ENCODE results near the gene PHF12. TPM values are rescaled to one million over a fixed set of nuclear protein-coding genes. Genes with fewer than 3 reads are reported as not detected.

Gene PHF12
- total and polyA plus RNA-seq, 2 donors (not counting 1 experiment from before 2014, with no cell fraction given) = 10.1 to 14.2 TPM

- TF ChIP-seq EZH2 (IDR thresholded peaks at IDR 0.05; ENCODE audit: low read length, missing control alignments) = no peak
- TF ChIP-seq CTCF (conservative IDR thresholded peaks at IDR 0.05 in 1 of 2, IDR thresholded peaks at IDR 0.05 in 1 of 2; ENCODE audit: low read depth in 1 of 2, low read length in 2 of 2) = no peak
- no peaks in the 10 kb centered on the region for H3K27me3 ChIP-seq (ENCODE audit: control insufficient read depth, insufficient read depth, low read length)
- H3K4me2 ChIP-seq (ENCODE audit: extremely low read depth, insufficient read depth, low read length) = no peak overlapping the region
- H4K20me1 ChIP-seq (ENCODE audit: control insufficient read depth, extremely low read depth, insufficient read depth, low read length) = no peaks in the 10 kb centered on the region
- DNase-seq (ENCODE audit: low read depth in 2 of 2) = no peak
- peaks cover 6% of the 10 kb centered on the region for H3K79me2 ChIP-seq (ENCODE audit: control insufficient read depth, insufficient read depth, low read length)
- H3K4me3 ChIP-seq (replicated peaks in 1 of 4; ENCODE audit: control extremely low read depth in 1 of 4, insufficient read depth in 1 of 4, low read depth in 3 of 4, low read length in 4 of 4) = no peak overlapping the region
- H3K36me3 ChIP-seq (ENCODE audit: control insufficient read depth, insufficient read depth, low read length) = no peaks in the 10 kb centered on the region
- H3K9me3 ChIP-seq (ENCODE audit: control insufficient read depth, insufficient read depth, low read depth, low read length) = no peaks in the 10 kb centered on the region
- peaks cover 4% of the 10 kb centered on the region for H3K4me1 ChIP-seq (ENCODE audit: control insufficient read depth, extremely low read depth, insufficient read depth, low read length)
- no peak overlapping the region for H2AFZ ChIP-seq (ENCODE audit: low read length)
- no peak overlapping the region for H3K27ac ChIP-seq (ENCODE audit: insufficient read depth, low read length)
- H3K9ac ChIP-seq (ENCODE audit: insufficient read depth, low read length) = no peak overlapping the region
Observed at GRCh38 chr17:28955408-28955807, 4.1 kb upstream of the PHF12 start.

GRCh38 chr17:28954886-28955285 is 3.6 kb upstream of the PHF12 start:
- Histone ChIP-seq H3K27me3 (ENCODE audit: control insufficient read depth, insufficient read depth, low read length) (no peaks in the 10 kb centered on the region), H3K4me1 (ENCODE audit: control insufficient read depth, extremely low read depth, insufficient read depth, low read length) (peaks cover 4% of the 10 kb centered on the region), H4K20me1 (ENCODE audit: control insufficient read depth, extremely low read depth, insufficient read depth, low read length) (no peaks in the 10 kb centered on the region), H3K4me2 (ENCODE audit: extremely low read depth, insufficient read depth, low read length) (no peak overlapping the region), H3K79me2 (ENCODE audit: control insufficient read depth, insufficient read depth, low read length) (peaks cover 11% of the 10 kb centered on the region), H3K27ac (ENCODE audit: insufficient read depth, low read length) (no peak overlapping the region), H3K9ac (ENCODE audit: insufficient read depth, low read length) (no peak overlapping the region), H2AFZ (ENCODE audit: low read length) (no peak overlapping the region), H3K4me3 (replicated peaks in 1 of 4; ENCODE audit: control extremely low read depth in 1 of 4, insufficient read depth in 1 of 4, low read depth in 3 of 4, low read length in 4 of 4) (no peak overlapping the region), H3K36me3 (ENCODE audit: control insufficient read depth, insufficient read depth, low read length) (no peaks in the 10 kb centered on the region), H3K9me3 (ENCODE audit: control insufficient read depth, insufficient read depth, low read depth, low read length) (no peaks in the 10 kb centered on the region)
- DNase-seq (ENCODE audit: low read depth in 2 of 2) = no peak
- TF ChIP-seq CTCF (conservative IDR thresholded peaks at IDR 0.05 in 1 of 2, IDR thresholded peaks at IDR 0.05 in 1 of 2; ENCODE audit: low read depth in 1 of 2, low read length in 2 of 2) (no peak), EZH2 (IDR thresholded peaks at IDR 0.05; ENCODE audit: low read length, missing control alignments) (no peak)

- peak in 1 of 2 donors; percentile 43 for DNase-seq (ENCODE audit: low read depth in 2 of 2)
- Histone ChIP-seq H3K27ac (ENCODE audit: insufficient read depth, low read length) (no peak overlapping the region), H3K79me2 (ENCODE audit: control insufficient read depth, insufficient read depth, low read length) (peaks cover 24% of the 10 kb centered on the region), H3K4me2 (ENCODE audit: extremely low read depth, insufficient read depth, low read length) (no peak overlapping the region), H3K9ac (ENCODE audit: insufficient read depth, low read length) (no peak overlapping the region), H3K9me3 (ENCODE audit: control insufficient read depth, insufficient read depth, low read depth, low read length) (no peaks in the 10 kb centered on the region), H4K20me1 (ENCODE audit: control insufficient read depth, extremely low read depth, insufficient read depth, low read length) (no peaks in the 10 kb centered on the region), H3K4me1 (ENCODE audit: control insufficient read depth, extremely low read depth, insufficient read depth, low read length) (peaks cover 4% of the 10 kb centered on the region), H3K36me3 (ENCODE audit: control insufficient read depth, insufficient read depth, low read length) (no peaks in the 10 kb centered on the region), H2AFZ (ENCODE audit: low read length) (no peak overlapping the region), H3K4me3 (replicated peaks in 1 of 4; ENCODE audit: control extremely low read depth in 1 of 4, insufficient read depth in 1 of 4, low read depth in 3 of 4, low read length in 4 of 4) (no peak overlapping the region), H3K27me3 (ENCODE audit: control insufficient read depth, insufficient read depth, low read length) (no peaks in the 10 kb centered on the region)
- TF ChIP-seq EZH2 (IDR thresholded peaks at IDR 0.05; ENCODE audit: low read length, missing control alignments) = no peak
- peak; percentile 79 to 92 for TF ChIP-seq CTCF (conservative IDR thresholded peaks at IDR 0.05 in 1 of 2, IDR thresholded peaks at IDR 0.05 in 1 of 2; ENCODE audit: low read depth in 1 of 2, low read length in 2 of 2)
Observed at GRCh38 chr17:28953444-28954118, 2.3 kb upstream of the PHF12 start.
